ENCODE measurements around the gene E2F6.

DNA sequence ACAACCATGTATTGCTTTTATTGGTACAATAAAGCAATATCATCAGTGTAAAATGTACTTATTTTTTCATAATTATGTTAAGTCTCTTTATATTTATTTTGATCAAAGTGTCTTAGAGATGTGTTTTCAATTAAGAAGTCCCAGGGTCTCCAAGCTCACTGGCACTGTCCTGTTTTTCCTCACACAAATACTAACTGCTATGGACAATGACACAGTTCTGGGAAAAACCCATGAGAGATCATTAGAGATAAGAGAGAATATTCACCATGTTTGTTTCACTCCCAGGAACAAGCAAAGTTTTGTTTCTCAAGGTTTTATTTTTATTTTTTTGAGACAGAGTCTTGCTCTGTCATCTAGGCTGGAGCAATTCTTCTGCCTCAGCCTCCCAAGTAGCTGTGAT is 38.7 kb downstream of the E2F6 start:
- TF ChIP-seq, protein P1, sequence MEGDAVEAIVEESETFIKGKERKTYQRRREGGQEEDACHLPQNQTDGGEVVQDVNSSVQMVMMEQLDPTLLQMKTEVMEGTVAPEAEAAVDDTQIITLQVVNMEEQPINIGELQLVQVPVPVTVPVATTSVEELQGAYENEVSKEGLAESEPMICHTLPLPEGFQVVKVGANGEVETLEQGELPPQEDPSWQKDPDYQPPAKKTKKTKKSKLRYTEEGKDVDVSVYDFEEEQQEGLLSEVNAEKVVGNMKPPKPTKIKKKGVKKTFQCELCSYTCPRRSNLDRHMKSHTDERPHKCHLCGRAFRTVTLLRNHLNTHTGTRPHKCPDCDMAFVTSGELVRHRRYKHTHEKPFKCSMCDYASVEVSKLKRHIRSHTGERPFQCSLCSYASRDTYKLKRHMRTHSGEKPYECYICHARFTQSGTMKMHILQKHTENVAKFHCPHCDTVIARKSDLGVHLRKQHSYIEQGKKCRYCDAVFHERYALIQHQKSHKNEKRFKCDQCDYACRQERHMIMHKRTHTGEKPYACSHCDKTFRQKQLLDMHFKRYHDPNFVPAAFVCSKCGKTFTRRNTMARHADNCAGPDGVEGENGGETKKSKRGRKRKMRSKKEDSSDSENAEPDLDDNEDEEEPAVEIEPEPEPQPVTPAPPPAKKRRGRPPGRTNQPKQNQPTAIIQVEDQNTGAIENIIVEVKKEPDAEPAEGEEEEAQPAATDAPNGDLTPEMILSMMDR (IDR thresholded peaks at IDR 0.05; ENCODE audit: insufficient read depth, low read length), result no peak
- TF ChIP-seq, protein P2, sequence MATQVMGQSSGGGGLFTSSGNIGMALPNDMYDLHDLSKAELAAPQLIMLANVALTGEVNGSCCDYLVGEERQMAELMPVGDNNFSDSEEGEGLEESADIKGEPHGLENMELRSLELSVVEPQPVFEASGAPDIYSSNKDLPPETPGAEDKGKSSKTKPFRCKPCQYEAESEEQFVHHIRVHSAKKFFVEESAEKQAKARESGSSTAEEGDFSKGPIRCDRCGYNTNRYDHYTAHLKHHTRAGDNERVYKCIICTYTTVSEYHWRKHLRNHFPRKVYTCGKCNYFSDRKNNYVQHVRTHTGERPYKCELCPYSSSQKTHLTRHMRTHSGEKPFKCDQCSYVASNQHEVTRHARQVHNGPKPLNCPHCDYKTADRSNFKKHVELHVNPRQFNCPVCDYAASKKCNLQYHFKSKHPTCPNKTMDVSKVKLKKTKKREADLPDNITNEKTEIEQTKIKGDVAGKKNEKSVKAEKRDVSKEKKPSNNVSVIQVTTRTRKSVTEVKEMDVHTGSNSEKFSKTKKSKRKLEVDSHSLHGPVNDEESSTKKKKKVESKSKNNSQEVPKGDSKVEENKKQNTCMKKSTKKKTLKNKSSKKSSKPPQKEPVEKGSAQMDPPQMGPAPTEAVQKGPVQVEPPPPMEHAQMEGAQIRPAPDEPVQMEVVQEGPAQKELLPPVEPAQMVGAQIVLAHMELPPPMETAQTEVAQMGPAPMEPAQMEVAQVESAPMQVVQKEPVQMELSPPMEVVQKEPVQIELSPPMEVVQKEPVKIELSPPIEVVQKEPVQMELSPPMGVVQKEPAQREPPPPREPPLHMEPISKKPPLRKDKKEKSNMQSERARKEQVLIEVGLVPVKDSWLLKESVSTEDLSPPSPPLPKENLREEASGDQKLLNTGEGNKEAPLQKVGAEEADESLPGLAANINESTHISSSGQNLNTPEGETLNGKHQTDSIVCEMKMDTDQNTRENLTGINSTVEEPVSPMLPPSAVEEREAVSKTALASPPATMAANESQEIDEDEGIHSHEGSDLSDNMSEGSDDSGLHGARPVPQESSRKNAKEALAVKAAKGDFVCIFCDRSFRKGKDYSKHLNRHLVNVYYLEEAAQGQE (IDR thresholded peaks at IDR 0.05; ENCODE audit: insufficient replicate concordance, low read depth), result no peak
- no peak for TF ChIP-seq POLR2AphosphoS5 (IDR thresholded peaks at IDR 0.05; ENCODE audit: low read depth)
